ENCODE results near the gene MRPL52. TPM values are rescaled to one million over a fixed set of nuclear protein-coding genes. Genes with fewer than 3 reads are reported as not detected.

Gene MRPL52
- total and polyA plus RNA-seq, 2 of the 13 experiments (the other 11 are each of a cell fraction or from before 2014, with no cell fraction given) = 118 to 329 TPM

DNA sequence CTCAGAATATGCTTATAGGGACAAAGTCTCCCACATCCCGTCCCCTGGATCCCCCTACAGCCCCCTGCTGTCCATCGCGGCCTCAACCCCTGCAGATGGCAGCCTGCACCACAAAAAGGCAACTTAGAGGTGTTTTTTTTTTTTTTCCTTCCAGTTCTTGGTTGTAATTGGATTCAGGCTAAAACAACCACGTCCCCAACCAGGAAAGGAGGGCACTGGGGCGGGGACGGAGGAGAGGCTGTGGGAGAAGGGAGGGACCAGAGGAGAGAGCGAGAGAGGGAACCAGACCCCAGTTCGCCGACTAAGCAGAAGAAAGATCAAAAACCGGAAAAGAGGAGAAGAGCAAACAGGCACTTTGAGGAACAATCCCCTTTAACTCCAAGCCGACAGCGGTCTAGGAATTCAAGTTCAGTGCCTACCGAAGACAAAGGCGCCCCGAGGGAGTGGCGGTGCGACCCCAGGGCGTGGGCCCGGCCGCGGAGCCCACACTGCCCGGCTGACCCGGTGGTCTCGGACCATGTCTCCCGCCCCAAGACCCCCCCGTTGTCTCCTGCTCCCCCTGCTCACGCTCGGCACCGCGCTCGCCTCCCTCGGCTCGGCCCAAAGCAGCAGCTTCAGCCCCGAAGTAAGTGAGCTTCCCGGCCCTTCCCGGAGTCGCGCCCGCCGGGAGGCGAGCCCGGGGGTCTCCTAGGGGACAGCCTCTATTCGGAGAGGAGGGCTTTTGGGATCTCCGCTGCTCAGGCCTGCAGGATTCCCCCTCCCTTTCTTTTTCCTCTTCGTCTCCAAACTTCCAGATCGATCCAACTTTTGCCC is 6.8 kb downstream of the MRPL52 start, which contains the start of gene MMP14 (continued):
- TF ChIP-seq, protein P1, sequence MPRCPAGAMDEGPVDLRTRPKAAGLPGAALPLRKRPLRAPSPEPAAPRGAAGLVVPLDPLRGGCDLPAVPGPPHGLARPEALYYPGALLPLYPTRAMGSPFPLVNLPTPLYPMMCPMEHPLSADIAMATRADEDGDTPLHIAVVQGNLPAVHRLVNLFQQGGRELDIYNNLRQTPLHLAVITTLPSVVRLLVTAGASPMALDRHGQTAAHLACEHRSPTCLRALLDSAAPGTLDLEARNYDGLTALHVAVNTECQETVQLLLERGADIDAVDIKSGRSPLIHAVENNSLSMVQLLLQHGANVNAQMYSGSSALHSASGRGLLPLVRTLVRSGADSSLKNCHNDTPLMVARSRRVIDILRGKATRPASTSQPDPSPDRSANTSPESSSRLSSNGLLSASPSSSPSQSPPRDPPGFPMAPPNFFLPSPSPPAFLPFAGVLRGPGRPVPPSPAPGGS (CRISPR knock-in tag; IDR thresholded peaks at IDR 0.05) = 0 out of 2 replicates have a peak, but pooled peaks have one; percentile 8
- TF ChIP-seq, protein P2, sequence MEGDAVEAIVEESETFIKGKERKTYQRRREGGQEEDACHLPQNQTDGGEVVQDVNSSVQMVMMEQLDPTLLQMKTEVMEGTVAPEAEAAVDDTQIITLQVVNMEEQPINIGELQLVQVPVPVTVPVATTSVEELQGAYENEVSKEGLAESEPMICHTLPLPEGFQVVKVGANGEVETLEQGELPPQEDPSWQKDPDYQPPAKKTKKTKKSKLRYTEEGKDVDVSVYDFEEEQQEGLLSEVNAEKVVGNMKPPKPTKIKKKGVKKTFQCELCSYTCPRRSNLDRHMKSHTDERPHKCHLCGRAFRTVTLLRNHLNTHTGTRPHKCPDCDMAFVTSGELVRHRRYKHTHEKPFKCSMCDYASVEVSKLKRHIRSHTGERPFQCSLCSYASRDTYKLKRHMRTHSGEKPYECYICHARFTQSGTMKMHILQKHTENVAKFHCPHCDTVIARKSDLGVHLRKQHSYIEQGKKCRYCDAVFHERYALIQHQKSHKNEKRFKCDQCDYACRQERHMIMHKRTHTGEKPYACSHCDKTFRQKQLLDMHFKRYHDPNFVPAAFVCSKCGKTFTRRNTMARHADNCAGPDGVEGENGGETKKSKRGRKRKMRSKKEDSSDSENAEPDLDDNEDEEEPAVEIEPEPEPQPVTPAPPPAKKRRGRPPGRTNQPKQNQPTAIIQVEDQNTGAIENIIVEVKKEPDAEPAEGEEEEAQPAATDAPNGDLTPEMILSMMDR (CRISPR knock-in tag; IDR thresholded peaks at IDR 0.05) = peak; percentile 42; the same call in 1 of the 2 replicates
- TF ChIP-seq ZSCAN25 (CRISPR knock-in tag; IDR thresholded peaks at IDR 0.05) (0 out of 2 replicates have a peak, but pooled peaks have one; percentile 18), NFYC (CRISPR knock-in tag; IDR thresholded peaks at IDR 0.05) (no peak), ELF1 (CRISPR knock-in tag; IDR thresholded peaks at IDR 0.05) (no peak; the same call in 1 of the 2 replicates), FLYWCH1 (CRISPR knock-in tag; IDR thresholded peaks at IDR 0.05) (no peak), CEBPB (IDR thresholded peaks at IDR 0.05; ENCODE audit: borderline replicate concordance, low read depth, low read length) (no peak), ZNF567 (CRISPR knock-in tag; IDR thresholded peaks at IDR 0.05; ENCODE audit: borderline replicate concordance) (0 out of 2 replicates have a peak, but pooled peaks have one; percentile 10), ZNF615 (CRISPR knock-in tag; IDR thresholded peaks at IDR 0.05; ENCODE audit: borderline replicate concordance) (peak; percentile 86; the same call in 1 of the 2 replicates)
- TF ChIP-seq, protein P3, sequence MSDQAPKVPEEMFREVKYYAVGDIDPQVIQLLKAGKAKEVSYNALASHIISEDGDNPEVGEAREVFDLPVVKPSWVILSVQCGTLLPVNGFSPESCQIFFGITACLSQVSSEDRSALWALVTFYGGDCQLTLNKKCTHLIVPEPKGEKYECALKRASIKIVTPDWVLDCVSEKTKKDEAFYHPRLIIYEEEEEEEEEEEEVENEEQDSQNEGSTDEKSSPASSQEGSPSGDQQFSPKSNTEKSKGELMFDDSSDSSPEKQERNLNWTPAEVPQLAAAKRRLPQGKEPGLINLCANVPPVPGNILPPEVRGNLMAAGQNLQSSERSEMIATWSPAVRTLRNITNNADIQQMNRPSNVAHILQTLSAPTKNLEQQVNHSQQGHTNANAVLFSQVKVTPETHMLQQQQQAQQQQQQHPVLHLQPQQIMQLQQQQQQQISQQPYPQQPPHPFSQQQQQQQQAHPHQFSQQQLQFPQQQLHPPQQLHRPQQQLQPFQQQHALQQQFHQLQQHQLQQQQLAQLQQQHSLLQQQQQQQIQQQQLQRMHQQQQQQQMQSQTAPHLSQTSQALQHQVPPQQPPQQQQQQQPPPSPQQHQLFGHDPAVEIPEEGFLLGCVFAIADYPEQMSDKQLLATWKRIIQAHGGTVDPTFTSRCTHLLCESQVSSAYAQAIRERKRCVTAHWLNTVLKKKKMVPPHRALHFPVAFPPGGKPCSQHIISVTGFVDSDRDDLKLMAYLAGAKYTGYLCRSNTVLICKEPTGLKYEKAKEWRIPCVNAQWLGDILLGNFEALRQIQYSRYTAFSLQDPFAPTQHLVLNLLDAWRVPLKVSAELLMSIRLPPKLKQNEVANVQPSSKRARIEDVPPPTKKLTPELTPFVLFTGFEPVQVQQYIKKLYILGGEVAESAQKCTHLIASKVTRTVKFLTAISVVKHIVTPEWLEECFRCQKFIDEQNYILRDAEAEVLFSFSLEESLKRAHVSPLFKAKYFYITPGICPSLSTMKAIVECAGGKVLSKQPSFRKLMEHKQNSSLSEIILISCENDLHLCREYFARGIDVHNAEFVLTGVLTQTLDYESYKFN (CRISPR knock-in tag; conservative IDR thresholded peaks at IDR 0.05) = peak; percentile 1; the same call in 1 of the 2 replicates
- TF ChIP-seq, protein P4, sequence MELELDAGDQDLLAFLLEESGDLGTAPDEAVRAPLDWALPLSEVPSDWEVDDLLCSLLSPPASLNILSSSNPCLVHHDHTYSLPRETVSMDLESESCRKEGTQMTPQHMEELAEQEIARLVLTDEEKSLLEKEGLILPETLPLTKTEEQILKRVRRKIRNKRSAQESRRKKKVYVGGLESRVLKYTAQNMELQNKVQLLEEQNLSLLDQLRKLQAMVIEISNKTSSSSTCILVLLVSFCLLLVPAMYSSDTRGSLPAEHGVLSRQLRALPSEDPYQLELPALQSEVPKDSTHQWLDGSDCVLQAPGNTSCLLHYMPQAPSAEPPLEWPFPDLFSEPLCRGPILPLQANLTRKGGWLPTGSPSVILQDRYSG (CRISPR knock-in tag; IDR thresholded peaks at IDR 0.05) = peak; percentile 53; the same call in 1 of the 2 replicates

Data from HepG2 (cell line).